NCI-H2227 (cell line): ENCODE results near the gene GRK1.

Source experiments
- DNase-seq: peaks from one replicate; lab custom pipeline; 2025; ENCODE audit not compliant: unreplicated experiment; lab: John Stamatoyannopoulos, UW

Gene GRK1

DNA sequence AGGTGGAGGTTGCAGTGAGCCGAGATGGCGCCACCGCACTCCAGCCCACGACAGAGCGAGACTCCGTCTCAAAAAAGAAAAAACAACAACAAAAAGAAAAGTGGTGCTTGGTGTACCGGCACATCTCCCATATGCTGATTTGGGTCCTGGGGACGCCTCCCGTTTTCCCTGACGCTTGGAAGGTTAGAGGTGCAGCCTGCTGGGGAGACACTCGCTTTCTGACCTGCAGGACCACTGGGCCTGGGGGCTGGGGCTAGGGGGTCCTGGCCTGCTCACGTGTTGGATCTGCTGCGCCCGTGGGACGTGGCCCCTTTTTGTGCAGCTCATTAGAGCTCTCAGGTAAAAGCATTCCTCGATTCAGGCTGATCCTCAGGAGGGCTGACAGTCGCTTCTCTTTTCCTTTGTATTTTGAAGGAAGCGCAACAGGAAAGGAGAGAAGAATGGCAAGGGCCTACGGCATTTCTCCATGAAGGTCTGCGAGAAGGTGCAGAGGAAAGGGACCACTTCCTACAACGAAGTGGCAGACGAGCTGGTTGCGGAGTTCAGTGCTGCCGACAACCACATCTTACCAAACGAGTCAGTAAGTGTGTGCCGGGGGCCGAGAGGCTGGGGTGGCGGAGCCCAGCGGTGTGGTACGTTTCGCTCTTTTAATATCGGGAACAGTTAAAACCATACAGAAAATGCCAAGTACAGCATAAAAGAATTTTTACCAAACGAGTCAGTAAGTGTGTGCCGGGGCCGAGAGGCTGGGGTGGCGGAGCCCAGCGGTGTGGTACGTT is 34.1 kb upstream of the GRK1 start:
- DNase-seq = no peak

GRCh38 chr13:113633485-113633873 is 33.5 kb upstream of the GRK1 start:
- DNase-seq = no peak

DNA sequence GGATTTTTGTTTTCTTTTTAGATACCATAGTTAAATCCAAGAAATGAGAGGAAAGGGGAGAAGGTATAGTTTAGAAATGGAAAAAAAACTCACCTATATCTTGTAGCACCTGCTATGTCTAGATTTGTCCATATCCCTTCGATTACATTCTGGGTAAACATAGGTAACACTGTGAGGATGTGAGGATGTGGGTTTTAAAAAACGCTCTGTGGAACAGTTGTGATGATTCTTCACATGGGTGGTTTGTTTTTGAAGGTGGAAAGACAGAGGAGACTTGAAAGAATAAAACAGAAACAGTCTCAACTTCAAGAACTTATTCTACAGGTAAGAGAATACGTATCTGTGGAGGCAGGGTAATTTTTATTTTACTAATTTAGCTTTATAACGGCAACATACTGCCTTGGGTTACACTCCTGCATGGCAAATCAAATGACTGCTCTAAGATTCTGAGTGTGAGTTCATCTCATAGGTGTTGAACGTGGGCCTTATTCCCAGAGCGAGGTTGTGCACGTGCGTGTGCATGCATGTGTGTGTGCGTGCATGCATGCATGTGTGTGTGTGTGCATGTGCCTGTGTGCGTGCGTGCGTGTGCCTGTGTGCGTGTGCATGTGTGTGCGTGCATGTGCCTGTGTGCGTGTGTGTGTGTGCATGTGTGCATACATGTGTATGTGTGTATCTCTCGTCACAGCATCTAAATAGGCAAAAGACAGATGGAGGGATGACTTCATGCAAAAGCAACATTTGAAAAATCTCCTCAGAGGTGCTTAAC is 32.6 kb upstream of the GRK1 start:
- DNase-seq = no peak

GRCh38 chr13:113635048-113635420 is 32.0 kb upstream of the GRK1 start:
- no peak for DNase-seq

DNA sequence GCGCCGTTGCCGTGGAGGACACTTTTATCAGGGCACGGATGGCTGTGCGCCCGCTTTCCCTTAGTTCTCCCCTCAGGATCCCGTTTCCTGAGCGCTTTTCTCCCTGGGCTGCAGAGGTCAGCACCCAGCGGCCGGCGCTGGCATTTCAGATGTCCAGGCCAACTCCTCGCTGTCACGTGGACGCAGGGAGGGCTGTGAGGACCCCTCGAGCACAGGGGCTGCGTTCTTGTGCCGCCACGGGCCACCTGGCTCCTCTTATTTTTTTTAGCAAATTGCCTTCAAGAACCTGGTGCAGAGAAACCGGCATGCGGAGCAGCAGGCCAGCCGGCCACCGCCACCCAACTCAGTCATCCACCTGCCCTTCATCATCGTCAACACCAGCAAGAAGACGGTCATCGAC is 31.3 kb upstream of the GRK1 start:
- no peak for DNase-seq

- no peak for DNase-seq
These were observed 30.6 kb upstream of the GRK1 start for GRCh38 chr13:113636266-113636963.

- no peak for DNase-seq
These were observed 29.5 kb upstream of the GRK1 start for GRCh38 chr13:113637262-113638160.

DNA sequence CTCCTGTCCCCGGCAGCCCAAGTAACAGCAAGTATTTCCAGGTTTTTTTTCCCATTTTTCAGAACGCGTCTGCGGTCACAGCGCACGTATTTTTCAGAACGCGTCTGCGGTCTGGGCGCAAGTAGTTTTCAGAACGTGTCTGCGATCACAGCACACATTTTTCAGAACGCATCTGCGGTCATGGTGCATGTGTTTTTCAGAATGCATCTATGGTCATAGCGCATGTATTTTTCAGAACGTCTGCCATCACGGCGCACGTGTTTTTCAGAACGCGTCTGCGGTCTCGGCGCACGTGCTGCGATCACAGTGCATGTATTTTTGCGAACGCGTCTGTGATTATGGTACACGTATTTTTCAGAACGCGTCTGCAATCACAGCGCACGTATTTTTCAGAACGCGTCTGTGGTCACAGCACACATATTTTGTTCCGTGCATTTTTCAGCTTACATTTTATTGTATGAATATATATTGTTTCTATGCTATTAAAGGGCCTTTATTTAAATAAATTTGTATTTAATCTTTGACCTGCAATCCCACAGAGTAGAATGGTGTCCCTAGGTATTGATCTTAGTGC is 28.8 kb upstream of the GRK1 start:
- no peak for DNase-seq

DNA sequence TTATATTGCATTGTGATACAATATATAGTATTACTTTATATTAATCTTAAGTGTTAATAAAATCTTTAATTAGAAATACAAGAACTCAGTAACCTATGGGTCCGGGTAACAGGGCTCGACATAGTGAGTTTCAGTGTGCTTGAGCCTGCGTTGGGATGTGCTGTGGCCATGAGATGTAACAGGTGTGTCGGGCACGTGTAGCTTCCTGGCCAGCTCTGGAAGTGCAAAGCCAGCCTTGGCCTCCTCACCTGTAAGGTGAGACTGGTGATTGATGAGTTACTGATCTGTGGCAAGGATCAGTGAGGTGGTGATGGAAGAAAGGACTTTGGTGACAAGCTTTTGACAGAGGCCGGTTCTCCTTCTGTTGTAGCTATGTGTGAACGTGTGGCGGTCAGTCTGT is 28.2 kb upstream of the GRK1 start:
- no peak for DNase-seq

DNA sequence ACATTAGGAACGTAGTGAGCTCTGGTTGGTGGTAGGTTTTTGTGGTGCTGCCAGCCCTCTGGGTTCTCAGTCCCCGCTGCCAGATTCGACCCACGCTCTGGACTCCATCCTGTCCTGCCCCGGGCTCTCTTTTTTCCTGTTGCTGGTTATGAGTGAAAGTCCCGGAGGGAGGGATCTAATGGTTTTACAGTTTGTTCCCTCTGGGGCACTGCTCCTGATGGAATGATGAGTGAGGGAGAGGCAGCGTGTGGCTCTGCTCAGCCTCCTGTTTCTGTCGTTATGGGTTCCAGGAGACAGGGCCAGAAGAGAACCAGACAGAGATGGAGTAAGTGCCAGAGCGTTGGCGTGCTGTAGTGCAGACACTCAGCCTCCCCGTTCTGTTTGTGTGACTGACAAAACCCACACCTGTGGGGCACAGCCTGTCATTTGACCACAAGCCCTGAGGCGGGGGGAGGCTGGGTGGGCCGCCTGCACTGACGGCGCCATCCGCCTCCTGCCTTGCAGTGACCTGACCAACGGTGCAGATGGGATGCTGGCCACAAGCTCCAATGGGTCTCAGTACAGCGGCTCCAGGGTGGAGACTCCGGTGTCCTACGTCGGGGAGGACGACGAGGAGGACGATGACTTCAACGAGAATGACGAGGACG is 27.3 kb upstream of the GRK1 start:
- DNase-seq = no peak

GRCh38 chr13:113641426-113641825 is 25.6 kb upstream of the GRK1 start:
- DNase-seq = no peak

- DNase-seq = no peak
These were observed 24.5 kb upstream of the GRK1 start for GRCh38 chr13:113642563-113642962.

DNA sequence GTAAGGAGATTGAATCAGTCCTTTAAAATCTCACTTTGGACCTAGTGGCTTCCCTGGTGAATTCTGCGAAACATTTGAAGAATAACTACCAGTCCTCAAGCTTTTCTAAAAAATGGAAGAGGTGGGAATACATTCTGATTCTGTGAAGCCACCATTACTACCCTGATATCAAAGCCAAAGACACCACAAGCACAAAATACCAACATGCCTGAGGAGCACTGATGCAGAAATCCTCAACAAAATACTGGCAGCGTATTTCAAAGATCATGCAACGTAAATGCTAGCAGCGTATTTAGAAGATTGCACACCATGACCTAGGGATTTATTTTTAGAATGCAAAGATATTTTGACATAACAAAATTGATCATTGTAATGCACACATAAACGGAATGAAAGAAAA is 23.4 kb upstream of the GRK1 start:
- DNase-seq = no peak

DNA sequence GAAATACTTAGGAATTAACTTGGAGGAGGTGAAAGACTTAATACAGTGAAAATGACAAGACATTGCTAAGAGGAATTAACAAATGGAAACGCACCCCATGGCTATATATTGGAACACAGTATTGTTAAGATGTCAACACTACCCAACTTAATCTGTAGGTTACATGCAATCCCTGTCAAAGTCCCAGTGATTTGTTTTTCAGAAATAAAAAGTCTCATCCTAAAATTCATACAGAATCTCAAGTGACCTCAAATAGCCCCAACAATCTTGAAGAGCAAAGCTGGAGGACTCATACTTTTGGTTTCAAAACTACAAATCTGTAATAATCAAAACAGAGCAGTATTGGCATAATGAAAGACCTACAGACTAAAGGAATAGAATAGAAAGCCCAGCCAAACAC is 22.2 kb upstream of the GRK1 start:
- no peak for DNase-seq

GRCh38 chr13:113645329-113645728 is 21.7 kb upstream of the GRK1 start:
- DNase-seq = no peak

- no peak for DNase-seq
These were observed 20.6 kb upstream of the GRK1 start for GRCh38 chr13:113646376-113646775.

- no peak for DNase-seq
These were observed 20.1 kb upstream of the GRK1 start for GRCh38 chr13:113646921-113647340.

DNA sequence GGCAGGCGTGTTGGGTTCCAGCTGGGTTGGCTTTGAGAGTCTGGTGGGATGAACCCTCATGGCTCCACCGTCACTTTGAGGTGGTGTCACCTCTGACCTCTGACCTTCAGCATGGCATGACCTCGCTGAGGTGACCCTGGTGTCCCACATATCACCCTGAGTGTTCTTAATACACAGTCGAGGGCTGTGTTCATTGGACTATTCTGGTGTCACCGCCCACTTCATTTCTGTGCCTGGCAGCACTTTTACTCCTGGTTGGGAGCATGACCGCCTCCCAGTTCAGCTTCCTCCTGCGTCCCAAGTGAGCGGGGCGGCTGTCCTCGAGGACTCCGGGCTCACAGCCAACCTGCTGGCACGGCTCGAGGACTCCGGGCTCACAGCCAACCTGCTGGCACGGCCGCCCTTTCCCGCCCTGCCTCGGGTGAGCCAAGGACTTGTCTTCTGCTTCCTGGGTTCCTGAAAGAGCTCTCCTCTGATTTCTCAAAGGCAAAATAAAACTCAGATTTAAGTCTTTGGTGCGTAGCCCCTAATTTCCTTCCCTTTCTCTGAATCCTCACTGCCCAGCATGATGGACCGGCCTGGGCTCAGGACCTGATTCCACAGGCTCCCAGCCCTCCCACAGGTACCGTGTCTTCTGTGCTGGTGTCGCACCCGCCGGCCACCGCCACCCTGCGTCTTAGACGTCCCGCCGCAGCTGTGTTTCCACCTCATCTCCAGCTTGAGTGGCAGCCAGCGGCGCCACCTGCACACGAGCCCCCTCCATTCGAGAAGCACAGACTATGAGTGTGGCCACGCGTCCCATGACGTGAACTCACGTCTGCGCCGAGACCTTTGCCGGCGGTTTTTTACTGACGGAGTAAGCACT is 19.4 kb upstream of the GRK1 start:
- DNase-seq = no peak

DNA sequence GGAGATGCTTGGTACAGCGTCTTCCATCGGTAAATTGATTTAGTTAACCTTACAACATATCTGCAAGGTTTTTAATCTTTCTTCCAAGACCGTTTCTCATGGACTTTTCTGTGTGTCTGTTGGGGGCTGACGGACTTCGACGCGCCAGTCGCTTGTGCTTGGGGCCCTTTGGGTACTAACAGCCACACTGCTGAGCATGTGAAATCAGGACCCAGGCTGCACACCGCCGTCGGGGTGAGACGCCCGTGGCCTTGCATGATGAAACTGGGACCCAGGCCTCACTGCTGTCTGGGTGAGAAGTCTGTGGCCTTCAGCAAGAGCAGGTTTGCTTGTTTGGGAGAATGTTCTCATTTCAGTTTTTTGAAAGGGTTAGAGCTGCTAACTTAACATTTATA is 18.8 kb upstream of the GRK1 start:
- DNase-seq = no peak
